Stimulated activated CD8-positive, alpha-beta memory T cell treated with anti-CD3 and anti-CD28 coated beads, Interleukin-15, amount 100 ng/mL, for 1 hour (primary cell): ENCODE results near the gene CD6.
A peak's percentile ranks its signal among the peaks of the same experiment; 100 is the strongest.

ENCODE experiments used
- DNase-seq: peaks from one replicate; pipeline ENCODE4 v3.0.0-alpha.2; 2020; ENCODE audit warnings: low read depth

CD6 gene, protein sequence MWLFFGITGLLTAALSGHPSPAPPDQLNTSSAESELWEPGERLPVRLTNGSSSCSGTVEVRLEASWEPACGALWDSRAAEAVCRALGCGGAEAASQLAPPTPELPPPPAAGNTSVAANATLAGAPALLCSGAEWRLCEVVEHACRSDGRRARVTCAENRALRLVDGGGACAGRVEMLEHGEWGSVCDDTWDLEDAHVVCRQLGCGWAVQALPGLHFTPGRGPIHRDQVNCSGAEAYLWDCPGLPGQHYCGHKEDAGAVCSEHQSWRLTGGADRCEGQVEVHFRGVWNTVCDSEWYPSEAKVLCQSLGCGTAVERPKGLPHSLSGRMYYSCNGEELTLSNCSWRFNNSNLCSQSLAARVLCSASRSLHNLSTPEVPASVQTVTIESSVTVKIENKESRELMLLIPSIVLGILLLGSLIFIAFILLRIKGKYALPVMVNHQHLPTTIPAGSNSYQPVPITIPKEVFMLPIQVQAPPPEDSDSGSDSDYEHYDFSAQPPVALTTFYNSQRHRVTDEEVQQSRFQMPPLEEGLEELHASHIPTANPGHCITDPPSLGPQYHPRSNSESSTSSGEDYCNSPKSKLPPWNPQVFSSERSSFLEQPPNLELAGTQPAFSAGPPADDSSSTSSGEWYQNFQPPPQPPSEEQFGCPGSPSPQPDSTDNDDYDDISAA

DNA sequence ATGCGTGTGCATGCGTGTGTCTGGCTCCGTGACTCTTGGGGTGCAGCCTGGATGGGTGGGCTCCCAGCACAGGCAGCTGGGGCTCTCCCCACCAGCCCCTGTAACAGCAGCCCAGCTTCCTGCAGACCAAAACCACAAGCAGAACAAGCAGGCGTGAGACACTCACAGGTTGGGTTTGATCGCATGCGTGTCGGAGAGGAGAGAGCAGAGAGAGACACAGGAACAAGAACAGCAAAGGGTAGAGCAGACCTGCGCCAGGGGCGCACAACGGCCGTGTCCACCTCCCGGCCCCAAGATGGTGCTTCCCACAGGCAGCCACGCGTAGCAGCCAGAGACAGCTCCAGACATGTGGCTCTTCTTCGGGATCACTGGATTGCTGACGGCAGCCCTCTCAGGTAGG is at the start of gene CD6:
TSS of gene CD6 (plus strand) at position 161 of the 400 bp plus-strand sequence. CDS start at position 347, 186 bp downstream.
- peak; percentile 36 for DNase-seq

DNA sequence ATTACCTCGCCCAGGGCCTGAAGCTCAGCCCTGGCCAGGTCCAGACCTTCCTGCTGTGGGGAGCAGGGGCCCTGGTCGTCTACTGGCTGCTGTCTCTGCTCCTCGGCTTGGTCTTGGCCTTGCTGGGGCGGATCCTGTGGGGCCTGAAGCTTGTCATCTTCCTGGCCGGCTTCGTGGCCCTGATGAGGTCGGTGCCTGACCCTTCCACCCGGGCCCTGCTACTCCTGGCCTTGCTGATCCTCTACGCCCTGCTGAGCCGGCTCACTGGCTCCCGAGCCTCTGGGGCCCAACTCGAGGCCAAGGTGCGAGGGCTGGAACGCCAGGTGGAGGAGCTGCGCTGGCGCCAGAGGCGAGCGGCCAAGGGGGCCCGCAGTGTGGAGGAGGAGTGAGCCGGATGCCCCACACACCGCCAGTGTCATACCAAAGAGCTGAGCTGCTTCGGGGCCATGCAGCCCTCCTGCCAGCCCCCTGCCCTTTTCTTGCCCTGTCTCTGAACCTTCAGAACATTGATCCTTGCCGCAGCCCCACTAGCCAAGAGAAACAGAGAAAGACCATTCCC is 49.6 kb upstream of the CD6 start:
- DNase-seq = no peak

DNA sequence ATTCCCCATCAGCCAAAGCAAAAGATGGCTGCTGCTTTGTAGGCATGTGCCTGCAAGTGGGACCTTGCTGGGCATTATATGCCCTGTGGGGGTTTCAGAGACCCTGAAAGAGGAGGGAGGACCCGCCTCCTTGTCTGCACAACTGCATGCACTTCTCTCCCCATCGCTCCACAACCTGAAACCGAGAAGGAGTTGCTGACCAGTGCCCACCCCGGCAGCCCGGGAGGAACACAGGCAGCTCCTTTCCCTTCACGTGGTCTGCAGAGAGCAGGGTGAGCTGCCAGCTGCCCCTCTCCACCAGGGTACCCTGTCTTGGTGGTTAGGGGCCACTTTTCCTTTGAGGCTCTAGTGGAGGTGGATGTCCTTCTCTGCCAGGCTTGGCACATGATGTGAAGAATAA is 48.6 kb upstream of the CD6 start:
- no peak for DNase-seq

DNA sequence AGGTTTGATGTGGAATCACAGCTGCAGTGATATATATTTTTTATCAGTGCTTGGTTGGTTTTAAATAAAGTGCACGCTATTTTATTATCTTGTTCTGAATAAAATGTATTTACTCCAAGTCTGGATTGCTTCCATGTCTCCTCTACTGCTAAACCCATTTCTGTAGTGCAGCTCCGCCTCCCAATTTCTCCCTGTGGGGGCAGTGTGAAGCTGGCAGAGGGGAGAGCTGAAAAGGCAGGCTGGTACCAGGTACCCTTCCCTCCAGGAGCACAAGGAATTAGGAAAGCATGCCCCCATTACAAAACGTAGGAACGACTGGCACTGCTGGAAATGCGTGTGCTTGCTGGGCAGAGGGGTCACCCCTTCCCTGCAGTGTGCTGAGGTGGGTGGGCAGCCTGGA is 48.2 kb upstream of the CD6 start:
- DNase-seq = no peak

DNA sequence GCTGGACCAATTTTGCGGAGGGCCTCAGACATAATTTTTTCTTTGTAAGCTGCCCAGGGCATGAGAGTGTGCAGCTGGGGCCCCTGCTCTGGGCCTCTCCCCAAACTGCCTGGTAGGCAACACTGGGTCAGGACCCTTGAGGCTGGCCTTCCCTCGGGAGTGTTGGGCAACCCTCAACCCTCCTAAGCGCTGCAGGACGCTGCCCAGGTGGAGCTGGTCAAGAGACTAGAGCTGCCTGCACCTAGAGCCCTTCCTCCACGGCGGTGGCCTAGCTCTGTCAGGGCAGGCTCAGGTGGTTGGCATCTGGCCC is 47.7 kb upstream of the CD6 start:
- DNase-seq = no peak

DNA sequence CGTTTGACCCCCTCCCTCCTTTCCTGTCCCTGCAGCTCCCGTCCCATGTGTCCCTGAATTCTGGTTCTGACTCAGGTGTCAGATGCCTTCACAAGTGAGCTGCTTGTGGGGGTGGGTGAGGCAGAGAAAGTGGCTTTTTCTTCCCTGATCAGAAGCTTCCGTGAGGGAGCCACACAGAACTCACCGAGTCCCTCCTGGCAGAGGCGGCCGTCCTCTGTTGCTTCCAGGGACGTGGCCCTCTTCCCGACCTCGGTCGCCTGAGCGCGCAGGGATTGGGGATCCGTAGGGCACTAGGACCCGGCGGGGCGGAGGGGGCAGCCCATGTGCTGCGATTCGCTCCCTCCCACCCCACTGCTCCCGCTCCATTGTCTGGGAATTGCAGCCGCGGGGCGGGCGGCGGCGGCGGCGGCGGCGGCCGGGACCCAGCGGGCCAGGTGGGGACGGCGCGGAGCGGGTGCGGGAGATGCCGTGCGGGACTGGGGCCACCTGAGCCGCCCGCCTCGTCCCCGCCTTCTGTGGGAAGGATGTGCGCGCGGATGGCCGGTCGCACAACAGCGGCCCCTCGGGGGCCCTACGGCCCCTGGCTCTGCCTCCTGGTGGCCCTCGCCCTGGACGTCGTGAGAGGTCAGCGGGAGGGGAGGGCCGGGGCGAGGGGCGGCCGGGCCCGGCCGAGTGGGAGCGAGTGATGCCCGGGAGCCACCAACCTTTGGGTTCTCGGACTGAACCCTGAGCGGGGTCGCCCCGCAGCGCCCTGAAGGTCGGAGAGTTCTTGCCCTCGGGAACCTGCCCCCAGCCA is 47.2 kb upstream of the CD6 start, which contains the start of gene TMEM132A:
TSS of gene TMEM132A (plus strand) at position 351 of the 796 bp plus-strand sequence. CDS start at position 525, 174 bp downstream.
- DNase-seq = no peak

DNA sequence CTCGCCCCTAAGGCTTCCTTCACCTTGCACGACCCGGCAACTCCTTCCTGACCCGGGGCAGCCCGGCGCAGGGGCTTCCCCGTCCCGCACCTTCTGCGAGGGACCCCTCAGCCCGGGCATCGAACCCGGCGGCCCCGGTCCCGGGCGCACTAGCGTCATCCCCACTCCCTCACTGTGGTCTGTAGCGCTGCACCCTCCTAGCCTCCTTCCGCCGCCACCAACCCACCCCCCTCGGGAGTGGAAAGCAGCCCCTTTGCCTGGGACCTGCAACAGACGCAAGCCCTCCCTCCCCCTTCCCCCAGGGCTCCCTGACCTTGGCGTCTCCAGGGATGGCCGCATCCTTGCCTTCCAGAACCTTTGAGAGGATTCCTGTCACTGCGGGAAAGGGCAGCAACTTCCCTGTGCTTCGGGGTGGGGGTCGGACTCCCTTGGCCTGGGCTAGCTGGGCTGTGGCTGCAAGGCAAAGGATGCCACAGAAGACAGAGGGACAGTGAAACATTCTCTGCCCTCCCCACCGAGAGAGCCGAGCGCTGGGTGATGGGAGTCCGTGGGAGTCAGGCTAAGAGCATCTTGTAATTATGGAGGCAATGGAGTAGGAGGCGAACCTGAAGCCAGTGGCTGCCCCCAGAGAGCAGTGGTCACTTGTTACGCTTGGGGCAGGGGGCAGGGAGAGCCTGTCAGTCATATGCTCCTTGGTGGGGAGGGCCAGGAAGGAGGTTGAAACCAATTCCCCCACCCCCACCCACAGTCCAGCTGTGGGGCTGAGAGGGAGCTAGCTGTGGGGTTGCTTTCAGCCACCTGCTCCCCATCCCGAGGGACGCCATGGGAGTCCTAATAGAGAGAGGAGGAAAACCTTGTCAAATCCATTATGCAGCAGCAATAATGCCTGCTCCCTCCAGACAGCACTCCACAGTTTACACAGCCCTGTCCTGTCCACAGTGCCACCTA is 46.3 kb upstream of the CD6 start:
- DNase-seq = no peak

DNA sequence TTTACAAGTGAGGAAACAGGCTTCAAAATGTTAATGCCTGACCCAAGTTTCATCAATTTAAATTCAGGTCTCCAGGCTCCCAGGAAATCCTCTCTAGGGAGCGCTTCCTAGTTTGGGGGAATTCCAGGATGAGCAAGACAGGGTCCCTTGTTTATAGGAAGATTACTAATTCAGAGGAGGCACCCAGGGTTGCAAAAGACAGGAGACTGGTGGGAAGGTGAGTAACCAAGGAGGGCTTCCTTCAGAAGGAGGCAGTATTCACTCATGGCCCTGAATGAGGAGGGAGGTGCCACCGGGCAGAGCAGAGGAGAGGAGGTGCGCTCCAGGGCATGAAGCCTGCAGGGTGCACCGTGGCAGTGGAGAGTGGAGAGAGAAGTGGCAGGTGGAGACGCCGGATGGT is 45.6 kb upstream of the CD6 start:
- DNase-seq = no peak

DNA sequence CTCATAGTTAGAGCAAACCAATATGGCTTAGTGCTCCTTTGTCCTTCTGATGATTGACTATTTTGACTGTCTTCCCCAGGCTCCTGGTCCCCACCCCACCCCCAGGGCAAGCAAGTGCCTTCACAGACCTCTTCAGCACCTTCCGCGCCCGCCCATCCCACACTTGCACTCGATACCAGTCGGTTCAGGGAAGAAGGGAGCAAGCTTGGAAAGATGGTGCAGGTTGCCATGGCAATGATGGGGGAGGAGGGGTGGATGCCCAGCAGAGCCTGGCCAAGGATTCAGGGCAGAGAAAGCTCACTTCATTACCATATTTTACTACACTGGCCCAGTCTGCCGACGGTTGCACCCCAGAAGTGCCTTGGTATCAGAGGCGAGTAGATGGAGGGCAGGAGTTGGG is 45.0 kb upstream of the CD6 start:
- no peak for DNase-seq

DNA sequence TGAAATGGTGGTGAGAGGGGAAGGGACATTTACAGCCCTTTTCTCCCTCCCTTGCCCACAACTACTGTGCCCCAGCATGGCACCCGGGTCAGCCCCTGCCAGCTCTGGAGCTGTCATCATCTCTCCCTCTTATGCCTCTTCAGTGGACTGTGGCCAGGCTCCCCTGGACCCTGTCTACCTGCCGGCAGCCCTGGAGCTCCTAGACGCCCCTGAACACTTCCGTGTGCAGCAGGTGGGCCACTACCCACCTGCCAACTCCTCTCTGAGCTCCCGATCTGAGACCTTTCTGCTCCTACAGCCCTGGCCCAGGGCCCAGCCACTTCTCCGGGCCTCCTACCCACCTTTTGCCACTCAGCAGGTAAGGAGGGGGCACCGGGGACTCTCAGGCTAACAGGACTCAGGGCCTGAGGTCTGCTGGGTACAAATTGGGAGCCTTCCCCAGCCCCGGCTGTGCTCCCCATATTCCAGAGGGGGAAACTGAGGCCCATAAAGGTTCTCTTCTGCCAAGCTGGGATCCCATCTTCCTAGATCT is 44.4 kb upstream of the CD6 start:
- DNase-seq = no peak

DNA sequence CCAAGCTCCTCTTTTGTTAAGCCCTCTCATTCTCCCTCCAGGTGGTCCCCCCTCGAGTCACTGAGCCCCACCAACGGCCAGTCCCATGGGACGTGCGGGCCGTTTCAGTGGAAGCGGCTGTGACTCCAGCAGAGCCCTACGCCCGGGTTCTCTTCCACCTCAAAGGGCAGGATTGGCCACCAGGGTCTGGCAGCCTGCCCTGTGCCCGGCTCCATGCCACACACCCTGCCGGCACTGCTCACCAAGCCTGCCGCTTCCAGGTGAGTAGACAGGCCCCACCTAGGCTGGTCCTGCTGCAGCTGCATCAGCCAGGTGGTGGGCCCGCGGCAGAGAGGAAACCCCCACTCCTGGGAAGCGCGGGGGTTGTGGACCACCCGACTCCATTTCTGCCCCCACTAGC is 43.9 kb upstream of the CD6 start:
- DNase-seq = no peak

DNA sequence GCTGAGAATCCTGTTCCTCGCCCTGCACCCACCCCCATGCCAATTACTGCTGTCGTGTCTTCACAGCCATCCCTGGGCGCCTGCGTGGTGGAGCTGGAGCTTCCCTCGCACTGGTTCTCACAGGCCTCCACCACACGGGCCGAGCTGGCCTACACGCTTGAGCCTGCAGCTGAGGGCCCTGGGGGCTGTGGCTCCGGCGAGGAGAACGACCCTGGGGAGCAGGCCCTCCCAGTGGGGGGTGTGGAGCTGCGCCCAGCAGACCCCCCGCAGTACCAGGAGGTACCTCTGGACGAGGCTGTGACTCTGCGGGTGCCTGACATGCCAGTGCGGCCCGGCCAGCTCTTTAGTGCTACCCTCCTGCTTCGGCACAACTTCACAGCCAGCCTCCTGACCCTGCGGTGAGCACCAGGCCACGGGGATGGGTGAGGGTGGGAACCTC is 42.9 kb upstream of the CD6 start:
- no peak for DNase-seq

DNA sequence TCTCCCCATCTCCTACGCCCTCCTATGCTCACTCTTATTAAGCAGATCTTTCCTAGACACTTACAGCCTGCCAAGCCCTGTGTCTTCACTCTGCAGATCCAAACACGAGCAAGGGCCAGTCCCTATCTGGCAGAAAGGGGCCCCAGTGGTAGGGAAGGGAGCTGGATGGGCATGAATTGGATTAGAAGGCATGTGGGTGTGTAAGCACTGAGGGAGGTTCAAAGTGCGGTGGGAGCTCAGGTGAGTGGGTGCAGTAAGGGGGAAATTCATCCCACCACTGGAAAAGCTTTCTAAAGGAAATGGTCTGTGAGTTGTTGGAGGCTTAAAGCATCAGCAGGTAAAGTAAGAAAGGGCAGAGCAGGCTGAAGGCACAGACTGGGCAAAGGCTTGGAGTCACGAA is 41.7 kb upstream of the CD6 start:
- DNase-seq = no peak

DNA sequence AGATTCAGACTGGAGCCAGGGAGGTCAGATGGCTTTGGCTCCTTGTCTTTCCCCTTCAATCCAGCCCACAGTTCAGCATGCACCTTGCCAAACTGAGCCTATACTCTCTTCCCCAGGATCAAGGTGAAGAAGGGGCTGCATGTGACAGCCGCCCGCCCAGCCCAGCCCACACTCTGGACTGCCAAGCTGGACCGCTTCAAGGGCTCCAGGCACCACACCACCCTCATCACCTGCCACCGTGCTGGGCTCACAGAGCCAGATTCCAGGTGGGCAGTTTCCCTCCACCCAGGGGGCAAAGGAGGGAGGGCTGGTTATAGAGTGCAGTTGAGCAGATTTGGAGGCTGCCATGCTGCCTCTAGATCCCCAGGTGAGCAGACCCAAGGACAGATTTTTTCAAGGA is 41.1 kb upstream of the CD6 start:
- DNase-seq = no peak

DNA sequence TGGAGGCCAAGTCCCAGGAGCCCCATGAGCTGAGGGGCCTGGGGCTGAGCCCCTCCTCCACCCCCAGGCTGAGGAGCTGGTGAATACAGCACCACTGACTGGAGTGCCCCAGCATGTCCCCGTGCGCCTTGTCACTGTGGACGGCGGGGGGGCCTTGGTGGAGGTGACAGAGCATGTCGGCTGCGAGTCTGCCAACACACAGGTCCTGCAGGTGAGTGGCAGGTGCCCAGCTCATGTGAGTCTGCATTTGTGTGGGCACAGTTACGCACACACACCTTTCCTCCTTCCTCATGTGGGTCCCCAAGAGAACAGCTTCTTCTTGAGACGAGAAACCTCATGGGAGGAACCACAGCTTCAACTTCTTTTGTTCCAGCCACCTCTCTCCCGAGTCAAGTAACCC is 39.6 kb upstream of the CD6 start:
- DNase-seq = no peak

DNA sequence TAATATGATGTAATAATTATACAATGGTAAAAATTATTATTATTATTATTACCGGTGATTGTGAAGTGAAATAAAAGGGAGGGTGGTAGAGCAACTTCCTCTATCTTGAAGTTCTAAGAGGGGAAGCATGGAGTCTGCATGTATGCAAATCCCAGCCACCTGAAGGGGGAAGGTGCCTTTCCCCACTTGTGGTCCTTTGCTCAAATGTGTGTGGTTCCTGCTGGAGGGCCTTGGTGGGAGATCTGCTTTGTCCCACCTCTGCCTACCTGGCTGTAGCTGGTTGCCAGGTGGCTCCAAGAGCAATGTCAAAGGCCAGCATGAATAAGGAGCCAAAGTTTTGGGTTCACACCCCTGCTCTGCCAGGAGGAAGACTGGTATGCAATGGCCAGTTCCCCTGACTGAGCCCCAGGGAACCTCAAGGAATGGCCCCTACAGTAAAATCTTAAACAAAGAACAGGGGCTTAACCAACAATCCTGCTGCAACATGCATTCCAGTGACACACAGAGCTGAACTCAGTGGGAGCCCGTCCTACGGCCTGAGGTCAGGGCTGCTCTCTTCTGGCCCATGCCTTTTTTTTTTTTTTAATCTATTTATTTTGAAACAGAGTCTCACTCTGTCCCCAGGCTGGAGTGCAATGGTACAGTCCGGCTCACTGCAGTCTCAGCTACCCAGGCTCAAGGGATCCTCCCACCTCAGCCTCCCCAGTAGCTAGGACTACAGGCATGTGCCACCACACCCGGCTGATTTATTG is 38.7 kb upstream of the CD6 start:
- no peak for DNase-seq

DNA sequence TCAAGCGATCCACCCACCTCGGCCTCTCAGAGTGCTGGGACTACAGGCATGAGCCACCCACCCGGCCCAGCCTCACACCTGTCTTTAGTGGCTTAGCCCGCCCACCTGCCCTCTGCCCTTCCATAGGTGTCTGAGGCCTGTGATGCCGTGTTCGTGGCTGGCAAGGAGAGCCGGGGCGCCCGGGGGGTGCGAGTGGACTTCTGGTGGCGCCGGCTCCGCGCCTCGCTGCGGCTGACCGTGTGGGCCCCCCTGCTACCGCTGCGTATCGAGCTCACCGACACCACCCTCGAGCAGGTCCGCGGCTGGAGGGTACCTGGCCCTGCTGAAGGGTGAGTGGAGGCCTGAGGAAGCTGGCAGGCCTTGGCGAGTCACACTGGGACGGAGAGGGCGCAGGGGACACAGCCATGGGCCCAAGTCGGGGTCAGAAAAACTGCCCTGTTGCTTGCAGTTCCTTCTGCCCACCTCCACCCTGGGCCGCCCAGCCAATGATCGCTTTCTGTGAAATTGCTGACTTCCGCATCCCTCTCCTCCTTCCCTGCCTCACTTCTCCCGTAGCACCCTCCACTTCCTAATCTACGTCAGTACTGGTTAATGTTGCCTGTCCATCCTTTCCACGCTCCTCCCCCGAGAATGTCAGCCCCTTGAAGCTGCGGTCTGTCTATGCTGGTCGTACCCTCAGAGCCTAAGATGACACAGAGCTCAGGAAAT is 37.9 kb upstream of the CD6 start:
- DNase-seq = no peak

DNA sequence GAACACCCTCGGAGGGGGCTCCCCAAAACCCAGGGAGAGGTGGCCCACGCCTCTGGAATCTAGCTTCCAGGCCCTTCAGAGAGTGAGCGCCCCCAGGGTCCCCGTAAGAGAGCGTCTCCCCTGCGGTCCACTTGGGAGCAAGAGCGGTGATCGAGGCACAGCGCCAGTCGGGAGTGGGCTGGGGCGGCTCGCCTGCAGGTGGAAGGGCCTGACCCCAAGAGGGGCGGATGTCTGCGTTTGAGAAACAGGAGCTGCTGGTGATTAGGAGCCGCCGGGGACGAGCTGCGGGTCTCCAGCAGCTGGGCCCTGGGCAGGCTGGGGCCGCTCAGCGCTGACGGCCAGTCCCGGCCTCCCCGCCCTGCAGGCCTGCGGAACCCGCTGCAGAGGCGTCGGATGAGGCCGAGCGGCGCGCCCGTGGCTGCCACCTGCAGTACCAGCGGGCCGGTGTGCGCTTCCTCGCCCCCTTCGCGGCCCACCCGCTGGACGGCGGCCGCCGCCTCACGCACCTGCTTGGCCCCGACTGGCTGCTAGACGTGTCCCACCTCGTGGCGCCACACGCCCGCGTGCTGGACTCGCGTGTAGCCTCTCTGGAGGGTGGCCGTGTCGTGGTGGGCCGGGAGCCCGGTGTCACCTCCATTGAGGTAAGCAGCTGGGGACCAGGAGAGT is 37.2 kb upstream of the CD6 start:
- DNase-seq = no peak
